ENCODE data around the gene NOD2. TPM values are rescaled to one million over a fixed set of nuclear protein-coding genes. Genes with fewer than 3 reads are reported as not detected.

The NOD2 gene
- total RNA-seq, 1 donor from 2014 or later = 0.51 TPM

DNA sequence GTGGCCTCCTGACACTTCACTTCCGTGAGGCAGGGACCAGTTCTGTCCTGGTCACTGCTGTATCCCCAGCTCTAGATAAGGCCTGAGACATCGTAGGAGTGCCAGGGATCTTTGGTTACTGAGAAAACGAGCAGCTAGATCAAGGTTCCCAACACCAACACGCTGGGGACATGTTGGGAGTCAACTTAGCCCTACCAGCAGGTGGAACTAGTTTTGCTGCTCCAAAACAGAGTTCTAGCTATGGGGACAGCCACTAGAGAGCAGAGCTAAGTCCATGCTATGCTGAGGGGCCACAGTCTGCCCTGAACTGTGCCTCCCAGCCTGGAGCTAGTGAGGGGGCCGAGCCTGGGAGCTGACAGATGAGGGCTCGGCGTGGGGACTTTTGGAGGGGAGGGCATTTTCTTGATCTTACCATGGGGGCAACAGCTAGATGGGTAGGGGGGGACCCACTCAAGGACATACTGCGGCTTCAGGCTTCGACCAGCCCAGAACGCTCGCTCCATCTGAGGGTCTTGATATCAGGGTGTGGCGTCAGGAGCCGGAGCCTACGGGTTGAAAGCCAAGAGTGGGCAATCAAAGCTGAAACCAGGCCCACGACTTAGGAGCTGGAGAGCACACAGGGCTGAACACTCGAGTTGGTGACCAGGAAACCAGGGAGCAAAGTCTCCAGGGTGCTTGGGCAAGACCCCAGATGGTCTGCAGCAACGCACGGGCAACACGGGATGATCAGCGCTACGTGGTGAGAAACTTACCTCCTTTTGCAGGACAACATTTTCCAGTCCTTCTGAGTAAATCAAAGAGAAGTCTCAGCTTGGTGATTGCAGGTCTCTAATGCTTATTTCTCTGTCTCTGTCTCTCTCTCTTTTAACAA, 25.7 kb upstream of the NOD2 start:
- H3K27me3 Mint-ChIP-seq (ENCODE audit: low read depth) = no peaks in the 10 kb centered on the region

DNA sequence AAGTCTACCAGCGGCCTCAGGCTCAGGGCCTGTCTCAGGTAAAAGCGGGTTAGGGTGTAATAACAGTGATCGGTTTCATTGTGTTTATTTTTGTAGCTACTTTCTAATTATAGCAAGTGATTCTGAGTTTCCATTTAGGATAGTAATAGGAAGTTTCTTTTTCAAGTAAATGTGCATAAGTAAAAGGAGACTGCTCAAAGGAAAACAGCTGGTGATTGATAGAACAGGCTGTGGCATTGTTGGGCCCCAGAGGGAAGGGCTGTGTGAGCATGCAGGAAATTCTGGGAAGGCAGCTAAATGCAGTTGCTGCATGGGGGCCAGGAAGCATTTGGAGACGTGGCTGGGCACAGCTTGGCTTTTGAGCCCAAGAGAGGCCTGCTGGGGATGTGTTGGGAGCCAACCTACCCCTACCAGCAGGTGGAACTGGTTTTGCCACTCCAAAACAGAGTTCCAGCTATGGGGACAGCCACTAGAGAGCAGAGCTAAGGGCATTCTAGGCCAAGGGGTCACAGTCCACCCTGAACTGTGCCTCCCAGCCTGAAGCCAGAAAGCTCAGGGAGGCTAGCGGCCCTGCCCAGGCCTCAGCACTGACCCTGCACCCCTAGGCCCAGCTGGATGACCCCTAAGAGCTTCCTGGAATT, 24.9 kb upstream of the NOD2 start:
- peaks cover 9% of the 10 kb centered on the region for H3K9me3 Mint-ChIP-seq
- no peak overlapping the region for H3K27ac Mint-ChIP-seq (ENCODE audit: unreplicated experiment)
- TF ChIP-seq, protein P1, sequence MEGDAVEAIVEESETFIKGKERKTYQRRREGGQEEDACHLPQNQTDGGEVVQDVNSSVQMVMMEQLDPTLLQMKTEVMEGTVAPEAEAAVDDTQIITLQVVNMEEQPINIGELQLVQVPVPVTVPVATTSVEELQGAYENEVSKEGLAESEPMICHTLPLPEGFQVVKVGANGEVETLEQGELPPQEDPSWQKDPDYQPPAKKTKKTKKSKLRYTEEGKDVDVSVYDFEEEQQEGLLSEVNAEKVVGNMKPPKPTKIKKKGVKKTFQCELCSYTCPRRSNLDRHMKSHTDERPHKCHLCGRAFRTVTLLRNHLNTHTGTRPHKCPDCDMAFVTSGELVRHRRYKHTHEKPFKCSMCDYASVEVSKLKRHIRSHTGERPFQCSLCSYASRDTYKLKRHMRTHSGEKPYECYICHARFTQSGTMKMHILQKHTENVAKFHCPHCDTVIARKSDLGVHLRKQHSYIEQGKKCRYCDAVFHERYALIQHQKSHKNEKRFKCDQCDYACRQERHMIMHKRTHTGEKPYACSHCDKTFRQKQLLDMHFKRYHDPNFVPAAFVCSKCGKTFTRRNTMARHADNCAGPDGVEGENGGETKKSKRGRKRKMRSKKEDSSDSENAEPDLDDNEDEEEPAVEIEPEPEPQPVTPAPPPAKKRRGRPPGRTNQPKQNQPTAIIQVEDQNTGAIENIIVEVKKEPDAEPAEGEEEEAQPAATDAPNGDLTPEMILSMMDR (conservative IDR thresholded peaks at IDR 0.05) = no peak
- H3K4me3 Mint-ChIP-seq = no peak overlapping the region
- no peaks in the 10 kb centered on the region for H3K27me3 Mint-ChIP-seq (ENCODE audit: low read depth)
- no peak for DNase-seq (ENCODE audit: low read depth, low spot score)
- peaks cover 14% of the 10 kb centered on the region for H3K36me3 Mint-ChIP-seq (ENCODE audit: low read depth)
- peaks cover 26% of the 10 kb centered on the region for H3K4me1 Mint-ChIP-seq

More for the DNA sequence above, 25.7 kb upstream of the NOD2 start:
- H3K9me3 Mint-ChIP-seq = peaks cover 9% of the 10 kb centered on the region
- H3K4me3 Mint-ChIP-seq = no peak overlapping the region
- TF ChIP-seq, protein P1 (conservative IDR thresholded peaks at IDR 0.05) = no peak
- peaks cover 26% of the 10 kb centered on the region for H3K4me1 Mint-ChIP-seq
- H3K27ac Mint-ChIP-seq (ENCODE audit: unreplicated experiment) = no peak overlapping the region
- no peak for DNase-seq (ENCODE audit: low read depth, low spot score)
- H3K36me3 Mint-ChIP-seq (ENCODE audit: low read depth) = peaks cover 14% of the 10 kb centered on the region

DNA sequence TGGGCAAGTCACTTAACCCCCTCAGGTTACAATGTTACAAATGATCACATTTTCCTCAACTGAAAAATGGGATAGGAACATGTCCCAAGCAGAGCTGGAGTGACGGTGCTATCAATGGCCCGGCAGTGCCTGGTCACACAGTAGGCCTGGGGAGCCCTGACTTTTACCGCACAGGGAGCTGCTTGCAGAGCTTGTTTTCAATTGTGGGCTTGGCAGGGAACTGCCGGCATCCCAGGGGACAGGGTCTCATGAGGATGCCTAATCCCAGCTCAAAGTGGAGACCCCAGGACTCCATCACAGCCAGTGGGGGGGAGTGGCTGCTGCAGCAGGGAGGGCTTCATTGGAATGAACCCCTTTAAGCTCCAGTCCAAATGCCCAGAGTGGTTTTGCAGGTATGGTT, 23.7 kb upstream of the NOD2 start:
- Mint-ChIP-seq H3K36me3 (ENCODE audit: low read depth) (peaks cover 16% of the 10 kb centered on the region), H3K27ac (ENCODE audit: unreplicated experiment) (no peak overlapping the region), H3K4me1 (peaks cover 25% of the 10 kb centered on the region)

DNA sequence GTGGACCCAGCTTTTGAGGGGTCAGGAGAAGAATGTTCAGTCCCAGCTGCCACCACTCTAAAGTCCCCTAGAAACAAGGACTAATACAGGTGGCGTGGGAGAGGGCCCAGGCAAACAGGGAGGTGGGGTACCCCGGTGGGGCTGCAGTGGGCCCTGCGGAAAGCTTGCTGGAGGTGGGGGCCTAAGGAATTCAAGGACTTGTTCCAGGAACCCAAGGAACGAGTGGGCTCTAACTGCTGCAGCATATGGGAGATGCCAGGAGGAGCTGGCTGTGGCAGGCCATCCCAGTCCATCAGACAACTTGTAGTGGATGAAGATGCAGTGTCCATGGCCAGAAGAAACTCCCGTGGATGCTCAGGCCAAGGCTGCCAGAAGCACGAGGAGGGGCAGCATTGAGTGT, 22.9 kb upstream of the NOD2 start:
- Mint-ChIP-seq H3K4me3 (no peak overlapping the region), H3K4me1 (peaks cover 18% of the 10 kb centered on the region), H3K9me3 (peaks cover 6% of the 10 kb centered on the region), H3K36me3 (ENCODE audit: low read depth) (peaks cover 16% of the 10 kb centered on the region), H3K27ac (ENCODE audit: unreplicated experiment) (no peak overlapping the region), H3K27me3 (ENCODE audit: low read depth) (no peaks in the 10 kb centered on the region)
- no peak for DNase-seq (ENCODE audit: low read depth, low spot score)
- TF ChIP-seq, protein P1 (conservative IDR thresholded peaks at IDR 0.05) = no peak

More for the DNA sequence above, 23.7 kb upstream of the NOD2 start:
- Mint-ChIP-seq H3K9me3 (peaks cover 7% of the 10 kb centered on the region), H3K4me3 (no peak overlapping the region), H3K27me3 (ENCODE audit: low read depth) (no peaks in the 10 kb centered on the region)
- DNase-seq (ENCODE audit: low read depth, low spot score) = no peak
- TF ChIP-seq, protein P1 (conservative IDR thresholded peaks at IDR 0.05) = no peak

DNA sequence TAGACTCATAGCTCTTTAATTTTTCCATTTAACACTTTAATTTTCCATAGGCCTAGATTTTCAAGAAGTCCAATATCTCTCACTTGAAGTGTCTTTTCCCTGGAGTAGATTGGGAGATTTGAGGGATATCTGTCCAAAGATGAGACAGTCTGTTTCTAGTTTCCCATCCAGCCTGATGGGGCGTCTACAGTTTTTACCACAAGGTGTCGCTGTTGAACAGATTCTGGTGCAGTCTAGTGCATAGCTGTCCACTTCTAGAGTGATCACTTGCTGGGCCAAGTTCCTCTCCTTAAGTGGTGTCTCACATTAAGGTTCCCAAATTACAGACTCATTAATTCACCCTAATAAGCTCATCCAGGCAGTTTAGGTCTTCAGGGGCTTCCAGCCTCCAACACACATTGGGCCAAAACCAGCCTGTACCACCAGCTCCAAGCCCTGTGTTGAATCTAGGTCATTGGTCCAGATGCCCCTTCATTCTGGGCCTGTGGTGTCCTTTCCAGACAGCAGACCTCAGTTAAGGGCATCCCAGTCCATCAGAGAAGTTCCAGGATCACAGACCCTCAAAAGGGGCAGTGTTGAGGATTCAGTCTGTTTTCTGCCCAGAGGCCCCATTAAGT, 21.7 kb upstream of the NOD2 start:
- peak; percentile 49 for DNase-seq (ENCODE audit: low read depth, low spot score)
- no peak overlapping the region for H3K4me3 Mint-ChIP-seq
- peaks cover 16% of the 10 kb centered on the region for H3K36me3 Mint-ChIP-seq (ENCODE audit: low read depth)
- TF ChIP-seq, protein P1 (conservative IDR thresholded peaks at IDR 0.05) = peak; percentile 67
- peaks cover 16% of the 10 kb centered on the region for H3K4me1 Mint-ChIP-seq
- peaks cover 6% of the 10 kb centered on the region for H3K9me3 Mint-ChIP-seq
- H3K27me3 Mint-ChIP-seq (ENCODE audit: low read depth) = no peaks in the 10 kb centered on the region
- no peak overlapping the region for H3K27ac Mint-ChIP-seq (ENCODE audit: unreplicated experiment)
